Measurements from ENCODE around the gene MARCHF2. TPM values are rescaled to one million over a fixed set of nuclear protein-coding genes. Genes with fewer than 3 reads are reported as not detected.

The MARCHF2 gene
- total and polyA plus RNA-seq, 9 of the 15 experiments (the other 6 are each of a cell fraction or from before 2014, with no cell fraction given): 0.39 to 6.4 (median 2.2) TPM

DNA sequence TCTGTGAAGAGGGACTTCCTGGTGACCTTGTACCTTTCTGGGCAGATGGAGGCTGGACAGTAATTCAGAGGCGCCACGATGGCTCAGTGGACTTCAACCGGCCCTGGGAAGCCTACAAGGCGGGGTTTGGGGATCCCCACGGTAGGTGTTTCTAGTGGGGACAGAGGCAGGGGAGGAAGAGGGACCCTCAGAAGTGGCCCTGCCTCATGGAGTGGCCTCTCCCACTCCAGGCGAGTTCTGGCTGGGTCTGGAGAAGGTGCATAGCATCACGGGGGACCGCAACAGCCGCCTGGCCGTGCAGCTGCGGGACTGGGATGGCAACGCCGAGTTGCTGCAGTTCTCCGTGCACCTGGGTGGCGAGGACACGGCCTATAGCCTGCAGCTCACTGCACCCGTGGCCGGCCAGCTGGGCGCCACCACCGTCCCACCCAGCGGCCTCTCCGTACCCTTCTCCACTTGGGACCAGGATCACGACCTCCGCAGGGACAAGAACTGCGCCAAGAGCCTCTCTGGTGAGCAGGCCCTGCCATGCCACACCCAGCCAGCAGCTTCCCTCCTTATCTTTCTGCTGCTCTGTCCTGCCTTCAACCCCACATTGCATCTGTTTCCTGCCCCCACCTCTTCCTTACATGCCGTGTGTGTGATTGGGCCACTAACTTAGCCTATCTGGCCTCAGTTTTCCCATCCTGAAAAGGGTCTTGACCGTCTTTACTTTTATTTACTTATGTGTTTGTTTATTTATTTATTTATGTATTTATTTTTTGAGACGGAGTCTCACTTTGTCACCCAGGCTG is 41.9 kb upstream of the MARCHF2 start (continued):
- TF ChIP-seq GABPA (tag; conservative IDR thresholded peaks at IDR 0.05; ENCODE audit: low read depth) (peak; percentile 66), TARDBP (IDR thresholded peaks at IDR 0.05) (no peak), SRSF7 (optimal IDR thresholded peaks at IDR 0.05; ENCODE audit: low read depth, low read length) (no peak), GTF2F1 (IDR thresholded peaks at IDR 0.05; ENCODE audit: low read depth, low read length) (no peak), SP1 (CRISPR knock-in tag; IDR thresholded peaks at IDR 0.05) (no peak), USF2 (CRISPR knock-in tag; IDR thresholded peaks at IDR 0.05) (no peak), THRB (CRISPR knock-in tag; conservative IDR thresholded peaks at IDR 0.05) (no peak), PHB (CRISPR knock-in tag; IDR thresholded peaks at IDR 0.05) (no peak), NFIX (CRISPR knock-in tag; IDR thresholded peaks at IDR 0.05; ENCODE audit: low read depth) (no peak), MCM7 (IDR thresholded peaks at IDR 0.05) (no peak), ZNF324 (CRISPR knock-in tag; IDR thresholded peaks at IDR 0.05) (no peak), ZNF224 (CRISPR knock-in tag; IDR thresholded peaks at IDR 0.05) (no peak), ZNF75A (CRISPR knock-in tag; IDR thresholded peaks at IDR 0.05) (no peak), MAFG (tag; conservative IDR thresholded peaks at IDR 0.05) (no peak), HMG20A (CRISPR knock-in tag; conservative IDR thresholded peaks at IDR 0.05) (no peak), YBX1 (IDR thresholded peaks at IDR 0.05) (no peak), HNRNPUL1 (IDR thresholded peaks at IDR 0.05; ENCODE audit: low read length) (no peak), CEBPB (tag; IDR thresholded peaks at IDR 0.05) (no peak), ETV1 (tag; conservative IDR thresholded peaks at IDR 0.05; ENCODE audit: low read depth) (peak; percentile 81), RCOR1 (IDR thresholded peaks at IDR 0.05; ENCODE audit: borderline replicate concordance in 1 of 2, low read depth in 2 of 2, low read length in 2 of 2) (peak in 1 of 2 experiments; percentile 80; a peak in 1 of 4 replicates), PHB2 (IDR thresholded peaks at IDR 0.05; ENCODE audit: low read depth) (no peak)
- TF ChIP-seq, protein P1, sequence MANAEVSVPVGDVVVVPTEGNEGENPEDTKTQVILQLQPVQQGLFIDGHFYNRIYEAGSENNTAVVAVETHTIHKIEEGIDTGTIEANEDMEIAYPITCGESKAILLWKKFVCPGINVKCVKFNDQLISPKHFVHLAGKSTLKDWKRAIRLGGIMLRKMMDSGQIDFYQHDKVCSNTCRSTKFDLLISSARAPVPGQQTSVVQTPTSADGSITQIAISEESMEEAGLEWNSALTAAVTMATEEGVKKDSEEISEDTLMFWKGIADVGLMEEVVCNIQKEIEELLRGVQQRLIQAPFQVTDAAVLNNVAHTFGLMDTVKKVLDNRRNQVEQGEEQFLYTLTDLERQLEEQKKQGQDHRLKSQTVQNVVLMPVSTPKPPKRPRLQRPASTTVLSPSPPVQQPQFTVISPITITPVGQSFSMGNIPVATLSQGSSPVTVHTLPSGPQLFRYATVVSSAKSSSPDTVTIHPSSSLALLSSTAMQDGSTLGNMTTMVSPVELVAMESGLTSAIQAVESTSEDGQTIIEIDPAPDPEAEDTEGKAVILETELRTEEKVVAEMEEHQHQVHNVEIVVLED (CRISPR knock-in tag; IDR thresholded peaks at IDR 0.05): no peak
- TF ChIP-seq, protein P2, sequence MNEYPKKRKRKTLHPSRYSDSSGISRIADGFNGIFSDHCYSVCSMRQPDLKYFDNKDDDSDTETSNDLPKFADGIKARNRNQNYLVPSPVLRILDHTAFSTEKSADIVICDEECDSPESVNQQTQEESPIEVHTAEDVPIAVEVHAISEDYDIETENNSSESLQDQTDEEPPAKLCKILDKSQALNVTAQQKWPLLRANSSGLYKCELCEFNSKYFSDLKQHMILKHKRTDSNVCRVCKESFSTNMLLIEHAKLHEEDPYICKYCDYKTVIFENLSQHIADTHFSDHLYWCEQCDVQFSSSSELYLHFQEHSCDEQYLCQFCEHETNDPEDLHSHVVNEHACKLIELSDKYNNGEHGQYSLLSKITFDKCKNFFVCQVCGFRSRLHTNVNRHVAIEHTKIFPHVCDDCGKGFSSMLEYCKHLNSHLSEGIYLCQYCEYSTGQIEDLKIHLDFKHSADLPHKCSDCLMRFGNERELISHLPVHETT (CRISPR knock-in tag; conservative IDR thresholded peaks at IDR 0.05 in 1 of 2, IDR thresholded peaks at IDR 0.05 in 1 of 2): peak in 1 of 2 experiments; percentile 44; a peak in 1 of 4 replicates
- TF ChIP-seq, protein P3, sequence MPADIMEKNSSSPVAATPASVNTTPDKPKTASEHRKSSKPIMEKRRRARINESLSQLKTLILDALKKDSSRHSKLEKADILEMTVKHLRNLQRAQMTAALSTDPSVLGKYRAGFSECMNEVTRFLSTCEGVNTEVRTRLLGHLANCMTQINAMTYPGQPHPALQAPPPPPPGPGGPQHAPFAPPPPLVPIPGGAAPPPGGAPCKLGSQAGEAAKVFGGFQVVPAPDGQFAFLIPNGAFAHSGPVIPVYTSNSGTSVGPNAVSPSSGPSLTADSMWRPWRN (IDR thresholded peaks at IDR 0.05; ENCODE audit: low read depth): no peak
